Measurements from ENCODE around the gene PCLO. TPM values are rescaled to one million over a fixed set of nuclear protein-coding genes. Genes with fewer than 3 reads are reported as not detected.

The PCLO gene
- total RNA-seq, 1 donor = 0.36 TPM

DNA sequence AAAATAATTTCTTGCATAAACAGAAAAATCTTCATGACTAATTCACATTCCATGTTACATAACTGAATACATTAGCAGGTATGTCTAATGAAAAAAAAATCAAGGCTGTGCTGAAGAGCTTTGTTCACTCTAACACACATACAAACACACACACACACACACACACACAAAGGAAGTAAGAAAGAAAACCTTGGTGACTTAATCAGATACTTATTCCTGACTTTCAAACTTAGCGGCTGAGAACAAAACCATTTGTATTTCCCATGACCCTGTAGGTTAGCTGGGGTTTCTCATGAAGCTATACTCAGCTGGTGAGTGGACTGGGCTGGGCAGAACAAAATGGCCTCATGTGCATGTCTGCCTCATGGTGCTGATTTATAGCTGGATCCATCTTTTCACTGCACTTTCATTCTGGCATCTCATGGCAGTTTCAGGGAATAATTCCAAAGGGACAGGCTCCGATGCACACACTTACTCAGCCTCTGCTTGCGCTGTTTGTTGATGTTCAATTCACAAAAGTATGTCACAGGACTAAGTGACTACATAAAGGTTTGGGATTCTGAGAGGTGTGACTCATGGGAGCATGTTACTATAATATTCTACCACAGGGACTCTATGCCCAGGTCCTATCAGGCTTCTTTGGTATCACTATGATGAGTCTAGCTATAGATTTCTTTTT lies 161.2 kb downstream of the PCLO start:
- no peak for DNase-seq (ENCODE audit: insufficient read length, low spot score, missing footprints)

DNA sequence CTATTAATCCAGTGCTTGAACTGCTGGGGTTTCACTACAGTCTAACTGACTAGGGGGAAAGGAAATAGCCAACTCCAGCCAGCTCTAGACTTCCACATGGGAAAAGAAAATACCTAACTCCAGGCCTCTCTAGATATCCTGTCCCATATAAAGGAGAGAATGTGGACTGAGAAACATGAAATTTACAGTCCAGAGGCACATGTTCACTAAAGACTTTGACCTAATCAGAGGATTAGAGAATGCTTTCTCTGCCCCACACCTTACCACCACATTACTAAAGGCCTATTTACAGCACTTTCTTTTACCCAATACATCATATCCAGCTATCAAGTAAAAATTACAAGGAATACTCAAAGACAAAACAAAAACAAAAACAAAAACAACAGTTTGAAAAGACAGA lies 164.2 kb downstream of the PCLO start:
- no peak overlapping the region for H3K4me3 ChIP-seq (ENCODE audit: insufficient read depth, low read length)
- no peaks in the 10 kb centered on the region for H3K27me3 ChIP-seq (ENCODE audit: insufficient read depth, low read length)
- no peaks in the 10 kb centered on the region for H3K4me1 ChIP-seq (ENCODE audit: insufficient read depth, low read length)
- H3K4me2 ChIP-seq (ENCODE audit: insufficient read depth, low read length) = no peak overlapping the region
- H3K9me3 ChIP-seq (ENCODE audit: low read depth, low read length) = no peaks in the 10 kb centered on the region
- H3K79me2 ChIP-seq (ENCODE audit: insufficient read depth, low read length) = no peaks in the 10 kb centered on the region
- no peaks in the 10 kb centered on the region for H3K36me3 ChIP-seq (ENCODE audit: insufficient read depth, low read length)
- H2AFZ ChIP-seq (ENCODE audit: low read length) = no peak overlapping the region
- no peak for DNase-seq (ENCODE audit: insufficient read length, low spot score, missing footprints)
- no peak for TF ChIP-seq CTCF (IDR thresholded peaks at IDR 0.05; ENCODE audit: extremely low read depth, low read depth, low read length)
- no peak overlapping the region for H3K27ac ChIP-seq (ENCODE audit: low read depth, low read length)
- H4K20me1 ChIP-seq (ENCODE audit: insufficient read depth, low read length) = no peaks in the 10 kb centered on the region

More for the DNA sequence above, 161.2 kb downstream of the PCLO start:
- no peak for TF ChIP-seq CTCF (IDR thresholded peaks at IDR 0.05; ENCODE audit: extremely low read depth, low read depth, low read length)
- no peaks in the 10 kb centered on the region for H3K27me3 ChIP-seq (ENCODE audit: insufficient read depth, low read length)
- H3K4me2 ChIP-seq (ENCODE audit: insufficient read depth, low read length) = no peak overlapping the region
- H3K36me3 ChIP-seq (ENCODE audit: insufficient read depth, low read length) = no peaks in the 10 kb centered on the region
- no peak overlapping the region for H3K27ac ChIP-seq (ENCODE audit: low read depth, low read length)
- no peaks in the 10 kb centered on the region for H3K79me2 ChIP-seq (ENCODE audit: insufficient read depth, low read length)
- no peaks in the 10 kb centered on the region for H3K9me3 ChIP-seq (ENCODE audit: low read depth, low read length)
- H3K4me3 ChIP-seq (ENCODE audit: insufficient read depth, low read length) = no peak overlapping the region
- no peaks in the 10 kb centered on the region for H4K20me1 ChIP-seq (ENCODE audit: insufficient read depth, low read length)
- H3K4me1 ChIP-seq (ENCODE audit: insufficient read depth, low read length) = no peaks in the 10 kb centered on the region
- H2AFZ ChIP-seq (ENCODE audit: low read length) = no peak overlapping the region

GRCh38 chr7:82985144-82985802 lies 177.4 kb downstream of the PCLO start:
- Histone ChIP-seq H2AFZ (ENCODE audit: low read length) (no peak overlapping the region), H3K36me3 (ENCODE audit: insufficient read depth, low read length) (no peaks in the 10 kb centered on the region), H3K4me1 (ENCODE audit: insufficient read depth, low read length) (no peaks in the 10 kb centered on the region), H3K4me3 (ENCODE audit: insufficient read depth, low read length) (no peak overlapping the region), H3K79me2 (ENCODE audit: insufficient read depth, low read length) (no peaks in the 10 kb centered on the region), H3K9me3 (ENCODE audit: low read depth, low read length) (no peaks in the 10 kb centered on the region), H4K20me1 (ENCODE audit: insufficient read depth, low read length) (no peaks in the 10 kb centered on the region), H3K4me2 (ENCODE audit: insufficient read depth, low read length) (no peak overlapping the region), H3K27ac (ENCODE audit: low read depth, low read length) (no peak overlapping the region), H3K27me3 (ENCODE audit: insufficient read depth, low read length) (no peaks in the 10 kb centered on the region)
- no peak for TF ChIP-seq CTCF (IDR thresholded peaks at IDR 0.05; ENCODE audit: extremely low read depth, low read depth, low read length)
- DNase-seq (ENCODE audit: insufficient read length, low spot score, missing footprints) = no peak

DNA sequence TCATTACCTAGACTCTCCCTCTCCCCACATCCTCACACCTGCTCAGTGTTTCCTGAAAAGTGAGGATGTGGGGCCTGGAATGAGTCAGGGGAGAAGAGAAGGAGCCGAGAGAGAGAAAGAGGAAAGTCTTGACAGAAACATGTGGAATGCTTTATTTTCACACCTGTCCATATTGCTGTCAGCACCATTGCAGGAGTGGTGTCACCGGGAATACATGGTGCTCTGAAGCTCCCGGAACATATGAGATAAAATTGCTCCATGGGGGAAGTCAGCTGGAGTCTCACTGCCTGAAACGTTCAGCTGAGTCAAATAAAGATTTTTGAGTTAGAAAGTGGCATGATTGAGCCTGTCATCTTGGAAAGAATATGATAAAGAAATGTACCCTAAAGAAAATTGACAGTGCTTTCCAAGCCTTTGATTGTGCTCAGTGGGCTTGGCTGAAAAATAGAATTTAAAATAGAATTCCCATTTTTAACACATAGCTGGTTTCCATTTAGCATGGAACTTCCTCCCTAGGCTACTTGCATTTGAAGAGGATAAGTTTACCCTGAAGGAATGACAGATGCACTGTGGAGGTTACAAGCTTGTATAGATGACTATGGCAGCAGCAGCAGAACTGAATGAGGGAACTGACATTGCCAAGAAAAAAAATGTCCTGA lies 182.4 kb downstream of the PCLO start:
- Histone ChIP-seq H3K4me3 (ENCODE audit: insufficient read depth, low read length) (no peak overlapping the region), H3K27ac (ENCODE audit: low read depth, low read length) (no peak overlapping the region), H2AFZ (ENCODE audit: low read length) (no peak overlapping the region), H4K20me1 (ENCODE audit: insufficient read depth, low read length) (no peaks in the 10 kb centered on the region), H3K9me3 (ENCODE audit: low read depth, low read length) (no peaks in the 10 kb centered on the region), H3K36me3 (ENCODE audit: insufficient read depth, low read length) (no peaks in the 10 kb centered on the region), H3K79me2 (ENCODE audit: insufficient read depth, low read length) (no peaks in the 10 kb centered on the region), H3K4me2 (ENCODE audit: insufficient read depth, low read length) (no peak overlapping the region), H3K4me1 (ENCODE audit: insufficient read depth, low read length) (no peaks in the 10 kb centered on the region), H3K27me3 (ENCODE audit: insufficient read depth, low read length) (no peaks in the 10 kb centered on the region)
- no peak for DNase-seq (ENCODE audit: insufficient read length, low spot score, missing footprints)
- no peak for TF ChIP-seq CTCF (IDR thresholded peaks at IDR 0.05; ENCODE audit: extremely low read depth, low read depth, low read length)

Data from osteoblast (primary cell).